ENCODE measurements around the gene ZNF580.

- TF ChIP-seq CTCF (IDR thresholded peaks at IDR 0.05) (no peak), ZFX (IDR thresholded peaks at IDR 0.05; ENCODE audit: borderline replicate concordance) (no peak)
Measured at GRCh38 chr19:55636723-55637122, 4.1 kb upstream of the ZNF580 start.
